Embryonic facial prominence (tissue), 1 donor: ENCODE results near the gene TRIL.

Experiments
- DNase-seq: peaks from one replicate; pipeline ENCODE4 v3.0.0-alpha.2; 2016; ENCODE audit errors: extremely low spot score

TRIL gene

GRCh38 chr7:28940741-28941384, 17.3 kb downstream of the TRIL start:
- DNase-seq: no peak

GRCh38 chr7:28939844-28940544, 18.1 kb downstream of the TRIL start:
- no peak for DNase-seq

GRCh38 chr7:28939367-28939766, 18.8 kb downstream of the TRIL start:
- DNase-seq: no peak

GRCh38 chr7:28937619-28938018, 20.5 kb downstream of the TRIL start:
- no peak for DNase-seq

GRCh38 chr7:28937103-28937502, 21.0 kb downstream of the TRIL start:
- DNase-seq: no peak

GRCh38 chr7:28933846-28934320, 24.2 kb downstream of the TRIL start:
- no peak for DNase-seq

- DNase-seq: no peak
Observed at GRCh38 chr7:28931565-28931964, 26.6 kb downstream of the TRIL start.

- peak; percentile 89 for DNase-seq
Observed at GRCh38 chr7:28926871-28927597, 31.1 kb downstream of the TRIL start.

- peak; percentile 45 for DNase-seq
Observed at GRCh38 chr7:28922624-28923331, 35.4 kb downstream of the TRIL start.

GRCh38 chr7:28921822-28922221, 36.3 kb downstream of the TRIL start:
- DNase-seq: peak; percentile 36

GRCh38 chr7:28920424-28920823, 37.7 kb downstream of the TRIL start:
- DNase-seq: no peak

- DNase-seq: no peak
Observed at GRCh38 chr7:28919510-28919909, 38.6 kb downstream of the TRIL start.

- DNase-seq: no peak
Observed at GRCh38 chr7:28908775-28909174, 49.4 kb downstream of the TRIL start.

- no peak for DNase-seq
Observed at GRCh38 chr7:28905464-28905863, 52.7 kb downstream of the TRIL start.

- DNase-seq: no peak
Observed at GRCh38 chr7:28904578-28905048, 53.5 kb downstream of the TRIL start.

- DNase-seq: no peak
Observed at GRCh38 chr7:28903730-28904577, 54.2 kb downstream of the TRIL start.
